Ecto neural progenitor cell (in vitro differentiated cells): ENCODE data around the gene PCDH1.

Experiments used
- DNase-seq: peaks from one replicate; pipeline ENCODE4 v3.0.0-alpha.2; 2018; ENCODE audit warnings: low spot score

Gene PCDH1

DNA sequence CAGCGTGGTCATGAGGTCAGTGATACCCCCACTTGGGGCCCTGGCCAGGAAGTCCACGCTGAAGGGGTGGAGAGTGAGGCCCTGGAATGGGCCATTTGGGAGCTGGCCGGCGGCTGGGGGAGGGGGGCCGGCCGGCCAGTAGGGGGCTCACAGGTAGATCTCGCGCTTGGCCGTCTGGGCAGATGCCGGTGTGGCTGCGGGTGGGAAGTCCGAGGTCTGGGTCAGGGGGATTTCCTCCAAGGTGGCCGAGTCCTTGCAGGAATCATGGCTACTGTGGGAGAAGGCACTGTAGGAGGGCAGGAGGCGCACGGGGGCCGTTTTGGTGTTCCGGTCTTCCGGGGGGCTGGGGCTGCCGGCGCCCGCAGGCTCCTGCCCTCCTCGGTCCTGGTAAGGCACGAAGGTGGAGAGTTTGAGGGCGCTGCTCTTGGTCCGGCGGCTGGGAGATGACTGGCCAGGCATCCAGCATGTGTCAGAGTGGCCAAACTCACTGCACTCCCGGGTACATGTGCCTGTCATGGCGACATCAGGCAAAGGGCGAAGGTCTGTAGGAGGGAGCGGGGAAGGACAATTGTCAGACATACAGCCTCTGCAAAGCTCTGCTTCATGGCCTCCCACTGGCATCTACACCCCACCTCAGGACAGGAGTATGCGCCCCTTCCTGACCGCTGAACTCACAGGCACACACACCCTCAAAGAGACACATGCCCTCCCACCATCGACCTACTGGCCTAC lies 24.1 kb downstream of the PCDH1 start:
- DNase-seq: no peak

- DNase-seq: no peak
Observed at GRCh38 chr5:141852448-141852847, 25.8 kb downstream of the PCDH1 start.

- DNase-seq: no peak
Observed at GRCh38 chr5:141851195-141851874, 26.9 kb downstream of the PCDH1 start.

GRCh38 chr5:141850786-141851185 lies 27.4 kb downstream of the PCDH1 start:
- DNase-seq: no peak

DNA sequence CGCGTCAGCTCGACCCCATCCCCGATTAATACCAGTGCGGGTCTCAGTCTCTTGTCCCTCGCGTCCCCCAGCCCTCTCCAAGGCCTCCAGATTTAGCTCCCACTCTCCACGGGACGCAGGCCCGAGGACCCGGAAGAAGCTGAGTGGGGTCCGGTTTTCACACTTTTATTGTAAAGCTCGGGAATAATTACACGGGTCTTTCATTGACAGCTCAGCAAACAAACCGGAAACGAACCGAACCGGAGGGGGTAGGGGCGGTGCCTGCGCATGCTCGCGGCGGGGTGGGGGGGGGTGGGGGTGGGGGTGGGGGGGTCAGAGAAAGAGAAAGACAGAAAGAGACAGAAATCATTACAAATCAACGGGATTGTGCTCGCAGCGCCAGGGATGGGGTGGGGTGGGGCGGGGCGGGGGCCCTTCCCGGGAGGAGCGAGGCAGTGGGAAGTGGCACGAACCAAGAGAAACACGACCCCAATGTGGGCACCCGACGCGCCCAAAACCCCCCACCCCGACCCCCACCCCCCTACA lies 27.9 kb downstream of the PCDH1 start:
- DNase-seq: no peak

DNA sequence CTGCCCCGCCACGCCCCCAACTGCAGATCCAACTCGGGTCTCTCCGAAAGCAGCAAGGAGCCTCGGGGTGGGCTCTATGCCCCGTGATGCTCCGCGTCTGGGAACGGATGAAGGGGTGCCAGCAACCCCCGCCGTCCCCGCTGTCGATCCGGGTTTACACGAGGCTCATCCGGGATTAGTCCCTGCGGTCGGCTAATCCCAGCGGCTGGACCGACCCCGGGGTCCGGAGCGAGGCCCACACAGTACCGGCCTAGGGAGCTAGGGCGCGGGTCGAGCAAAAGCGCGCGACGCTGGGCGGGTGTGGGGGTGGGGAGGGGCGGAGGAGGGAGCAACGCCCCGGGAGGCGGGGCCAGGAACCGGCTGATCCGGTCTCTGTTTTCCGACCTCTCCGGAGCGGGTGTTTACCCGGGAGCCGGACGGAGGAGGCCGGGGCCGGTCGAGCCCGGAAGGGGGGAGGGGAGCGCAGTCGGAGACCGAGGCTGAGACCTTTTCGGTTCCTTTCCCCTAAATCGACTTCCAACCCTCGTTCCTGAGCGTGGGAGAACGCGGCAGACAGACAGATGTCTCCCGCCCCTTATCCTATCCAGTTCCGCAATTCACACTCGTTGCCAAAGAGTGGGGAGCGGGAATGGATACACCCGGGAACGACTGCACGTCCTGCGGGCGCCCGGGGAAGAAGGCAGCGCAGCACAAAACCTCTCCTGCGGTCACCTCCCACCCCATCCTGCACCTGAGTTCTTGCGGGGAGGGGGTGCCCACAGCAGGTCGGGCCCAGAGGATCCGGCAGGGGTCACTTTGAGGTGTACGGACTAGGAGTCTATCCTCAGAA lies 28.6 kb downstream of the PCDH1 start:
- peak; percentile 94 for DNase-seq

- DNase-seq: no peak
Observed at GRCh38 chr5:141848744-141849414, 29.3 kb downstream of the PCDH1 start.

DNA sequence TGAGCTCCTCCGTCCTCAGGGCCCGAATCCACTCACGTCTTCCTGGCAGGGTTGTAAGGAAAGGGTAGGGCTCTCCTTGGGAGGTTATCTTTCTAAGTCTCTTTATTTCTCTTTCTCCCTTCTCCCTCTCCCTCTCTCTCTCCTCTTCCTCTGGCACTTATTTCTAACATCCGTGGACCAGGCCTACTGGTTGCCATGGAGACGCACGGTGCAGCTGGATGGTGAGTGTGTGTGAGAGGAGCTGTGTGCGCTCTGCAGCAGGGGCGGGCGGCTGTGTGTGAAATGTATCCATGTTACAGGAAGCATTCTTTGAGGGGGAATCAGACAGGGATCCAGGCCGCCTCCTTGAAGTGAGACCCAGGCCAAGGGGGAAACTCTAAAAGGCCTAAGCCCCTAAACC lies 32.2 kb downstream of the PCDH1 start:
- peak; percentile 72 for DNase-seq

DNA sequence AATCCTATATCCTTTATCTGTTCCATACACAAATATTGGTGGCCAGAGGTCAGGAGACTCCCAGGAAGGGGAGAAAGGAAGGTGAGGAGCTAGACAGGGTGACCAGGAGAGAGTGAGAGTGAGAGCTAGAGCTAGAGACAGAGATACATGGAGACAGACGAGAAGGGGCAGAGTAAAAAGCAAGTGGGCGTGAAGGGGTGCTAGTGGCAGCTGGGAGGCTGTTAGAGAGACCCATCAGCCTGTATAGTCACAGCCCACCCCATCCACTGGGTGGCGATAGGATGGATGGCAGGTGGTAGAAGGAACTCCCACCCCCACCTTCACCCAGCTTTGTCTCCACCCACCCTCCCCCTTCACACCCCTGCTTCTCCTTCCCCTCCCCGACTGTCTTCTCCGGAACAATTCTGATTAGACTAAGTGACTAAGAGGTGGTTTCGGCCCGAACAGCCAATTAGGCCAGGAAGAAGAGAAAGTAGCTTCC lies 32.8 kb downstream of the PCDH1 start:
- no peak for DNase-seq

- DNase-seq: no peak
Observed at GRCh38 chr5:141844414-141845097, 33.7 kb downstream of the PCDH1 start.

GRCh38 chr5:141843156-141843927 lies 34.9 kb downstream of the PCDH1 start:
- DNase-seq: no peak

- DNase-seq: no peak
Observed at GRCh38 chr5:141841378-141842180, 36.6 kb downstream of the PCDH1 start.

DNA sequence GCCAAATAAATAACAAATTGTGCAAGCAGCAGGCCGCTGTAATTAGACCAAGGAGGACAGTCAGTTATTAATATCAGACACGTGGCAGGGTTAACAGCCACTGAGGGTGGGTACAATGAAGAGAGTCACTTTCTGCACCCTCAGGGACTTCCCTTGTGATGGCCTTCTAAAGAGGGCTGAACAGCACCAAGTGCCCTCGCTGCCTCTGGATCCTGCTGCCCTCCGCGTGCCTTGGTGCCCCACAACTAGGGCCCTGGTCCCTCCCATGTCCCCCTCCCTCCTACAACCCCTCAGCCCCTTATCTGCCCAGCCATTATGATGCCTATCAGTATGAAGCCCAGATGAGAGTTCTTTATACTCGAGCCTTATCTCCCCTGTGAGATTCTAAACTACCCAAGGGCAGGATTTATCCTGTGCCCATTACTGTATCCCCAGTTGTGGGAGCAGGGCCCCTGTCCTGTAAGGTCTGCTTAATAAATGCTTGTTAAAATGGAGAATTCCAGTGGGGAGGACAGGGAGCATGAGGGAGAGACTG lies 37.3 kb downstream of the PCDH1 start:
- no peak for DNase-seq

DNA sequence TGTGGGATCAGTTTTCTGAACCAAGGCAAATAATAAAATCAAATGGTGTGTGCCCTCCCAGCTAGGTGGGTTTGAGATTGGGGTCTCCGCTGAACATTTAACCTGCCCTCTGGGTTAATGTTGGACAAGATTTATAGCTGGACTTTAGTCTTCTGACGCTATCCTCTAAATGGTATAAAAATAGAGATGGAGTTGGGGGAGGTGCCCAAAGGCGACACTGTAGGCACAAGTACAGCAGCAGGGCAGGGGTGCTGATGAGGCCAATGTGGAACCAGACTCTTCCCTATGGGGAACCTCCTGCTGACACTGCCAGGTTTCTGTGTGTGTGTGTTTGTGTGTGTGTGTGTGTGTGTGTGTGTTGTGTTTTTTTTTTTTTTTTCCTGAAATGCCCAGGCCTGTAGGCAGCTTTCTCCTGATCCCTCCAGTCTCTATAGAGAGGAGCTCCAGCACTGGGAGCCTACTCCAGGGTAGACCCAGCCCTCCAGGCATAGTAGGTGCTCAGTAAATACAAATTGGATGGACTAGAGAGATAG lies 37.9 kb downstream of the PCDH1 start:
- no peak for DNase-seq

- no peak for DNase-seq
Observed at GRCh38 chr5:141839015-141839513, 39.1 kb downstream of the PCDH1 start.

- no peak for DNase-seq
Observed at GRCh38 chr5:141838326-141839014, 39.7 kb downstream of the PCDH1 start.

- DNase-seq: no peak
Observed at GRCh38 chr5:141835928-141836670, 42.1 kb downstream of the PCDH1 start.

- DNase-seq: no peak
Observed at GRCh38 chr5:141834331-141834730, 43.9 kb downstream of the PCDH1 start.
